Pulmonary artery endothelial cell (primary cell): ENCODE measurements around the gene TTC7B. TPM values are rescaled to one million over a fixed set of nuclear protein-coding genes. Genes with fewer than 3 reads are reported as not detected.

Experiments
- DNase-seq: peaks from one replicate; pipeline ENCODE4 v3.0.0-alpha.2; 2011; ENCODE audit warnings: low read depth, low spot score
- total RNA-seq: library from RNA; depleted of rRNA; stranded (reverse); fragments of >200 nt; gene quantifications from 2 replicates; pipeline ENCODE4 v1.2.3, GENCODE V29; 2014

TTC7B gene
- total RNA-seq, 1 donor from 2014 or later = 36.9 TPM

DNA sequence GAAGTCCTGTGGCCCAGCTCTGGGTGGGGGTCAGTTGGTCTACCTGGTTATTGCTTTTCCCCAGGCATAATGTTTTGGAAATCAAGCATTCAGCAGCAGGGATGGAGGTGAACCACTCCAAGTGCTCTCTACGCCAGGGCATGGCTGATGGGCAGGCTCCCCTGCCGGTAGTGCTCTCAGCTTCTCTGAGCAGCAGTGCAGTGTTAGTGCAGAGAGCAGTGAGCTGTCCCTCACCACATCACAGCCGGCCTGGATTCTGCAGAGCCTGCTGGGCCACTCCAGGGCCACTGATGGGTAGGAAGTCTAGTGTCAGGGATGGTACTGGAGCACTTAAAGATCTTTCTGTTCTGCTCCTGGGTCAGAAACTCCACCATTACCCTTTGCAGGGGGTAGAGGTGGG is 268.3 kb downstream of the TTC7B start:
- no peak for DNase-seq

DNA sequence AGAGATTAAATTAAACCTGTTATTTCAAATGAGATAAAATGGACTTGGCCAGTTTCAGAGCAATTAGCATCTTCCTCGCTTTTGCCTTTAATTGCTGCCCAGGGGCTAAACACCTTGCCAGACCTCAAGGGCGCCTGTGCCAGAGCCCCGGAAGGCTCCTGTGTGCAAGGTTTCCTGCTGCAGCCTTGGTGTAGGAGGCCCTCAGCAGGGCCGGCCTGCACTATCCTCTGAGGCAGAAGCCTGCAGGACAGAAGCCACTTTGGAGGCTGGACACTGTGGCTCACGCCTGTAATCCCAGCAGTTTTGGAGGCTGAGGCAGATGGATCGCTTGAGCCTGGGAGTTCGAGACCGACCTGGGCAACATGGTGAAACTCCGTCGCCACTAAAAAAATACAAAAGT is 269.0 kb downstream of the TTC7B start:
- DNase-seq = no peak

DNA sequence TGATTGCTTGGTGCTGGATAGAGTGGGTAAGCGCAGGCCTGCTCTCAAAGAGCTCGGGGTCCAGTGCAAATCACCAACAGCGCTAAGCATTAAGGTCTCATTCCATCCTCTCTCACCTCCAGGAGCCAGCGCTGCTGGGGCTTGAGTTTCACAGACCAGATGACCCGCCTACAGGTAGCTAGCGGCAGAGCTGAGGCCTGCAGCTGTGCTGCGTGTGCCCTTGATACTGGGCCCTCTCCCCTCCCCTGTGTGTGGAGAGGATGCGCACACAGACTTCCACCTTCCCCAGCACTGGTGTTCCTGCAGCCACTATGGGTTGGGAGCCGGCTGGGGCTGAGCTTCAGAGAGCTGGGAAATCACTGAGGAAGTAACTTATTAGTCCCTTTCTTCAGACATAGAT is 269.5 kb downstream of the TTC7B start:
- no peak for DNase-seq

GRCh38 chr14:90545966-90546751 is 270.1 kb downstream of the TTC7B start:
- no peak for DNase-seq

DNA sequence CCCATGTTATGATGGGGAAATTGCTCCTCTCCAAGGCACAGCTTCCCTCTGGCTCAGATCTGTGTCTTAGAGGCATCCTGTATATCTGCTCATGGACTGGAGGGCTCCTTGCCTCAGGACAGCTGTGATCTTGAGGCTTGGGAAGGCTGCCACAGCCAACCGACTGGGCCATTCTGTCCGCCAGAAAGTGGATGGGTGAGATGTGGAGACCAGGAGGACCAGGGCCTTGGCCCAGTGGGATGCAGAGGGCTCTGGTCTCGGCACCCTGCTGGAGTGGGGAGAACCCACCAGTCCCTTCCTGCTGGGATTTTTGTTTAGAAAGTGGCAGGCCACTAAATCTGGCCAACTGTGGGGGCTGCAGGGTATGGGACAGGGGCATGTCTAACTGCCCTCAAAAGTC is 270.8 kb downstream of the TTC7B start:
- no peak for DNase-seq

DNA sequence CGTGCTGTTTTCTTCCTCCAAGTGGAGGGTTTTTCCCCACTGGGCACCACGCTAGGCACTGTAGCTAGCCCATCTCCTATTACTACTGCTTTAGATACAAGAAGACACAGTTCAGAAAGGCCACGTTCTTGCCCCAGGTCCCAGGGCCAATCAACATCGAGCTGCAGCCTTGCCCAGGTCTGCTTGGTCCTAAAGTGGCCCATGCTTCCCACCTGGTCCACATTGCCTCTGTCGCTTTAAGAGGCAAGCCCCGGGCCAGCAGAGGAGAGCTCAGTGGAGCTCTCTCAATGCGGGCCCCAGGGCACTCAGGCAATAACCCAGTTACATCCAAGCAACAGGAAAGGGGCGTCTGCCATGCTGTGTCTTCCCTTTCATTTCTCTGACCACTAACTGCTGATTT is 271.3 kb downstream of the TTC7B start:
- no peak for DNase-seq

DNA sequence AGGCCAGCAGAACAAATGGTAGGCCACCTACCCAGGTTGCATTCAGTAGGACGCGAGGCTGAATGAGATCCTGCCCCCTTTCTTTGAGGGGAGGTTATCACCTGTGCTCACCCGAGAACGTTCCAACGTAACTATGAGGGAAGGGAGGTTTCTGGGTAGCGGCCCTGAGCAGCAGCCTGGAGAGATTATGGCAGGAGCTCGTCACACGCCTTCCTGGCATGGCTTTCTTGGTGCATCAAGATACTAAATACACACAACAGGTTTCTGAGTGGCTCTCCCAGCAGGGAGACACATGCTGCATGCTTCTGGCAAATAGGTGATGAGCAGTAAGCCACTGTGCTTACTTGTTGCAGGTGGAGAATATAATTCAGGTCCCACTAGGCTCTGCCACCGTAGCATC is 271.7 kb downstream of the TTC7B start:
- DNase-seq = no peak

- DNase-seq = no peak
These were observed 272.4 kb downstream of the TTC7B start for GRCh38 chr14:90543876-90544275.

- no peak for DNase-seq
These were observed 275.1 kb downstream of the TTC7B start for GRCh38 chr14:90541076-90541634.

- DNase-seq = no peak
These were observed 275.8 kb downstream of the TTC7B start for GRCh38 chr14:90540437-90540836.

- no peak for DNase-seq
These were observed 276.2 kb downstream of the TTC7B start for GRCh38 chr14:90539996-90540395.

DNA sequence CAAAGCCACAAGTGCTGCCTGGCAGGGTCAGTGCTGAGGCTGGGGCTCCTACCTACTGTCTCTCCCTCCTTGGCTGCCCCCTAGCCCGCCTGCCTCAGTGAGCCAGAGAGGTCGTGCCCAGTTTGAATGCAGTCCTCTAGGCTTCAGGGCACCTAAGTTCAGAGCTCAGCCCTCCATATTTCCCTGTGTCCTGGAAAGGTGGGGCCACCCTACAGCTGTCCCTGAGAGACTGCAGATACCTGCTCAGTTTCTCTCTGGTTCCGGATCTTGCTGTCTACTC is 276.8 kb downstream of the TTC7B start:
- DNase-seq = no peak

GRCh38 chr14:90538716-90539495 is 277.3 kb downstream of the TTC7B start:
- no peak for DNase-seq

- no peak for DNase-seq
These were observed 278.1 kb downstream of the TTC7B start for GRCh38 chr14:90538095-90538494.

GRCh38 chr14:90536511-90537191 is 279.6 kb downstream of the TTC7B start:
- DNase-seq = no peak

- DNase-seq = no peak
These were observed 280.1 kb downstream of the TTC7B start for GRCh38 chr14:90536092-90536491.

DNA sequence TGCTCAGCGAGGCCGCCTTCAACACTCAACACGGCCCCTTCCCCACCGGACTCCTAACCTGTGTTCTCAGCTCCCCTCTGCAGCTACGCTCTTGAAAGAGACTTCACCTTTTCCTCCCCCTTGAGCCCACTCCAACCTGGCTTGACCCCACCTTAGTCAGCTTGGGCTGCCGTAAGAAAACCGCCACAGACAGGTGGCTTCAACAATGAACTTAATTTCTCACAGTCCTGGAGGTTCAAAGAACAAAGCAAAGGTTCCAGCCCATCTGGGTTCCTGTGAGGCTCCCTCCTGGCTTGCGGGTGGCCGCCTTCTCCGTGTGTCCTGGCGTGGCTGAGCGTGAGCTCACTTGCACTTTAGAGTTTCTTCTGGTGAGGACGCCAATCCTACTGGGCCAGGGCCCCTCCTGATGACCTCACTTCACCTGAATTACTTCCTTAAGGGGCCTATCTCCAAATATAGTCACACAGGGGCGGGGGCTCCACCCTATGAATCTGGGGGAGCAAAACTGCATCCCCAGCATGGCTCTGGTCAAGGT is 280.6 kb downstream of the TTC7B start:
- DNase-seq = no peak

DNA sequence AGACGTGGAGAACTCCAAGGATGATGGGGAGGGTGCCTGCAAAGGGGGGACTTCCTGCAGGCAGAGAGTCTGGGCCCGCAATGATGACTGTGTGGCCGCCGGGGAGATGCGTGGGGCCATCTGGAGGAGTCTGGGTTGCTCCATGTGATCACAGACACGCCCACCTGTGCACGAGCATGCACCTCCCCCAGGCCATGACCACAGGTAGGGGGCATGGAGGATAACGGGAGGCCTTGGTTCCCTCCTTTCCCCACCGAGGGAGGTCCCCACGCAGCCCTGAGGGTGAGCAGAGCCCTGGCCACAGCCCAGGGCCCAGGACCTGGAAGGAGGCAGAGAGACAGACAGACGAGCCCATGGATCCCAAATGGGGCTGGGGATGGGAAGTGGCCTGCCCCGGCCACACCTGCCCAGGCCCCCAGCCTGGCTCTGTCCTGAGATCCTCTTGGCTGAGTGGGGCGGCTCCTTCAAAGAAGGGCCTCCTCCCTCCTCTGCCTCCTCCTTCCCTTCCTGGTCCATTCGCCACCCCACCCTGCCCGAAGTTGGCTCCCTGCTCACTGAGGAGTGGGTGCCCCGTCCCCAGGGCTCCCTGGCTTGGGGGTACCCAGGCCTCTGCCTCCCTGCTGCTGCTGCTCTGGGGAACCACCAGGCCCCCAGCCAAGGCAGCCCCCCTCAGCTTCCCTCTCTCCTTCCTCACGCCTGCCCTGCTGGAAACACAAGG is 281.2 kb downstream of the TTC7B start:
- DNase-seq = no peak

DNA sequence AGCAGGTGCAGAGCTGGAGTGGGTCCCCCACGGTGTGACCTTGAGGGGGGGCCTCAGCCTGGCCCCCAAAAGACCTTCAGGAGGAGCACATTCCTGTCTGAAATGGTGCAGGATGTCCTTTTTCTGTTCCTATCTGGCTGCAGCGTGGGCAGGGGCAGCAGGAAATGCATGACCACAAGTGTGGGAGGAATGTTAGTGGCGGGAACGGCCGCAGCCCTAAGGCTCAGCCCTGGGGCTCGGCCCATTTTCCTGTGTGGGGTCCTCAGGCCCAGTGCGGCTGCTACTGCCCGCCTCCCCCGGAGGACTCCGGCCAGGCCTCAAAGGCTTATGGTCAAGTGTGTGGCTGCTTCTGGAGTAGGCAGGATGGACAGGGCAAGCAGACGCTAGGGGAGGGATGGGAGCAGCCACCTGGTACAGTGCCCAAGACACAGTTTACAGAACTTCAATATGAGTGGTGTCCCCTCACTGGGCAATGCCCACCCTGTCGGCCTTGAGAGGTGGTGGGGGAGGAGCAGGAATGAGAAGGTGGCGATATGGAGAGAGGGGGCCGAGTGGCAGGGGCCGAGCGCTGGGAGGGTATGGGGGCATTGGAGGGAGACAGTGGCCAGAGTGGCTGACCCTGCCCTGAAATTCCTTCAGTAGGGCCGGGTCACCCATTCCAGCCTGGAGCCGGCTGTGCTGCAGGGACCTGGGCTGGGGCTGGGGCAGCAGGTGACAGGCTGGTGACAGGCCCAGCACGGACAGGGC is 282.0 kb downstream of the TTC7B start:
- no peak for DNase-seq

GRCh38 chr14:90533591-90534021 is 282.6 kb downstream of the TTC7B start:
- DNase-seq = no peak
